Natural killer cell (primary cell): ENCODE data around the gene GALNT1. TPM values are rescaled to one million over a fixed set of nuclear protein-coding genes. Genes with fewer than 3 reads are reported as not detected.

ENCODE experiments used
- ATAC-seq, 3 donors: fragments of 150-1000 bp in 2 of 3; fragments of 200-7000 bp in 1 of 3; cut with Tn5 transposase; 1 replicate in 1 of 3; 2 replicates in 2 of 3; pipeline ENCODE4 v1.10.0; 2021; ENCODE audit warnings: mild to moderate bottlenecking in 2 of 3, moderate library complexity in 2 of 3
- DNase-seq, 2 donors: peaks; one replicate each; pipeline versions ENCODE4 v3.0.0 to v3.0.0-alpha.2; 2013 to 2021; ENCODE audit warnings: mixed read lengths in 1 of 2
- H3K27ac ChIP-seq: one replicate; pipeline ENCODE4 v1.5.1; 2013; ENCODE audit warnings: mild to moderate bottlenecking, low read length
- H3K27me3 ChIP-seq: one replicate; pipeline ENCODE4 v1.6.1; 2013; ENCODE audit warnings: low read length; ENCODE audit not compliant: control insufficient read depth, insufficient read depth
- H3K36me3 ChIP-seq: one replicate; pipeline ENCODE4 v1.6.1; 2013; ENCODE audit warnings: low read length; ENCODE audit not compliant: control insufficient read depth, insufficient read depth
- H3K4me1 ChIP-seq: one replicate; pipeline ENCODE4 v1.6.1; 2013; ENCODE audit warnings: low read length; ENCODE audit not compliant: control insufficient read depth, insufficient read depth
- H3K4me3 ChIP-seq: one replicate; pipeline ENCODE4 v1.5.1; 2013; ENCODE audit warnings: low read length
- H3K9me3 ChIP-seq: one replicate; pipeline ENCODE4 v1.6.1; 2013; ENCODE audit warnings: low read length; ENCODE audit not compliant: control insufficient read depth, insufficient read depth
- H3K27ac Mint-ChIP-seq, 2 donors: one replicate each; pipeline ENCODE4 v1.8.0; 2022; ENCODE audit warnings: mild to moderate bottlenecking in 2 of 2, mixed read lengths in 2 of 2, moderate library complexity in 1 of 2
- H3K27me3 Mint-ChIP-seq, 2 donors: one replicate each; pipeline ENCODE4 v1.8.0; 2022; ENCODE audit warnings: low read depth in 2 of 2, mixed read lengths in 2 of 2
- H3K36me3 Mint-ChIP-seq: one replicate; pipeline ENCODE4 v1.8.0; 2022; ENCODE audit warnings: mixed read lengths
- H3K4me1 Mint-ChIP-seq, 2 donors: one replicate each; pipeline ENCODE4 v1.8.0; 2022; ENCODE audit warnings: mixed read lengths in 2 of 2
- H3K4me3 Mint-ChIP-seq: one replicate; pipeline ENCODE4 v1.8.0; 2022; ENCODE audit warnings: mild to moderate bottlenecking, moderate library complexity, mixed read lengths
- H3K9me3 Mint-ChIP-seq, 2 donors: one replicate each; pipeline ENCODE4 v1.8.0; 2022; ENCODE audit warnings: mixed read lengths in 2 of 2
- CTCF ChIP-seq: fragments of 200-600 bp; IDR thresholded peaks from one replicate; pipeline ENCODE4 v1.8.0; 2022; ENCODE audit warnings: antibody characterized with exemption
- WGBS: methylation state at CpG from one replicate; pipeline ENCODE4 v1.1.7; 2013; ENCODE audit warnings: missing lambda C conversion rate; ENCODE audit not compliant: insufficient coverage; 5-methylcytosine and 5-hydroxymethylcytosine counted together
- intact Hi-C: fragments of 100-400 bp; cut with micrococcal nuclease; formaldehyde crosslinking; loops from one replicate; pipeline ENCODE4 v1.14.2; 2022
- total RNA-seq, 4 donors: library from RNA; stranded (reverse); fragments of 120-200 nt in 1 of 4; gene quantifications; one replicate each; pipeline versions ENCODE4 v1.2.3 to v1.2.4, GENCODE V29; 2013 to 2022

GALNT1 gene
- total RNA-seq, 3 donors from 2014 or later (not counting 1 experiment from before 2014, with no cell fraction given), result 49.2 to 57.1 (median 50.0) TPM

- H3K4me1 Mint-ChIP-seq, result peaks cover 5 to 17% of the 10 kb centered on the region in 2 donors
- Histone ChIP-seq H3K27ac (no peak overlapping the region), H3K4me1 (no peaks in the 10 kb centered on the region), H3K4me3 (no peak overlapping the region), H3K27me3 (no peaks in the 10 kb centered on the region), H3K36me3 (peaks cover 20% of the 10 kb centered on the region), H3K9me3 (no peaks in the 10 kb centered on the region)
- H3K27me3 Mint-ChIP-seq, result no peaks in the 10 kb centered on the region
- H3K27ac Mint-ChIP-seq, result no peak overlapping the region
- no peaks in the 10 kb centered on the region for H3K9me3 Mint-ChIP-seq
- no peak for TF ChIP-seq CTCF
- ATAC-seq (no peak), DNase-seq (no peak)
- no peaks in the 10 kb centered on the region for H3K36me3 Mint-ChIP-seq
- 100% methylated on average over 1 of the region's 1 CpG for WGBS
- intact Hi-C loops, result no loop called here
- H3K4me3 Mint-ChIP-seq, result no peak overlapping the region
Measured at GRCh38 chr18:35673682-35674081, 92.1 kb downstream of the GALNT1 start.

- H3K36me3 Mint-ChIP-seq, result peaks cover 8% of the 10 kb centered on the region
- H3K4me3 Mint-ChIP-seq, result no peak overlapping the region
- no peaks in the 10 kb centered on the region for H3K27me3 Mint-ChIP-seq
- intact Hi-C loops, result no loop called here
- no peak overlapping the region for H3K4me3 ChIP-seq
- no peaks in the 10 kb centered on the region for H3K9me3 ChIP-seq
- H3K27me3 ChIP-seq, result no peaks in the 10 kb centered on the region
- peaks cover 29% of the 10 kb centered on the region for H3K36me3 ChIP-seq
- H3K27ac ChIP-seq, result no peak overlapping the region
- H3K27ac Mint-ChIP-seq, result no peak overlapping the region
- TF ChIP-seq CTCF, result no peak
- peaks cover 6 to 10% of the 10 kb centered on the region in 2 donors for H3K4me1 Mint-ChIP-seq
- ATAC-seq (no peak), DNase-seq (no peak)
- H3K4me1 ChIP-seq, result no peaks in the 10 kb centered on the region
- no peaks in the 10 kb centered on the region for H3K9me3 Mint-ChIP-seq
Measured at GRCh38 chr18:35680139-35680551, 98.6 kb downstream of the GALNT1 start.

- Mint-ChIP-seq H3K27me3 (no peaks in the 10 kb centered on the region), H3K27ac (no peak overlapping the region), H3K4me3 (no peak overlapping the region), H3K9me3 (no peaks in the 10 kb centered on the region), H3K4me1 (peaks cover 5 to 6% of the 10 kb centered on the region in 2 donors), H3K36me3 (peaks cover 8% of the 10 kb centered on the region)
- intact Hi-C loops, result no loop called here
- no peak overlapping the region for H3K4me3 ChIP-seq
- H3K4me1 ChIP-seq, result no peaks in the 10 kb centered on the region
- peaks cover 30% of the 10 kb centered on the region for H3K36me3 ChIP-seq
- no peak for DNase-seq
- WGBS, result no CpG with 5 or more reads among the region's 1 CpG
- no peaks in the 10 kb centered on the region for H3K27me3 ChIP-seq
- no peak for TF ChIP-seq CTCF
- H3K9me3 ChIP-seq, result no peaks in the 10 kb centered on the region
- H3K27ac ChIP-seq, result no peak overlapping the region
- no peak for ATAC-seq
Measured at GRCh38 chr18:35682281-35682867, 100.8 kb downstream of the GALNT1 start.

- ATAC-seq (no peak), DNase-seq (no peak)
- H3K4me1 Mint-ChIP-seq, result peaks cover 5 to 6% of the 10 kb centered on the region in 2 donors
- TF ChIP-seq CTCF, result no peak
- no peaks in the 10 kb centered on the region for H3K9me3 Mint-ChIP-seq
- H3K9me3 ChIP-seq, result no peaks in the 10 kb centered on the region
- peaks cover 28% of the 10 kb centered on the region for H3K36me3 ChIP-seq
- no peaks in the 10 kb centered on the region for H3K4me1 ChIP-seq
- no peaks in the 10 kb centered on the region for H3K27me3 ChIP-seq
- no peak overlapping the region for H3K4me3 ChIP-seq
- H3K27me3 Mint-ChIP-seq, result no peaks in the 10 kb centered on the region
- peaks cover 8% of the 10 kb centered on the region for H3K36me3 Mint-ChIP-seq
- H3K27ac ChIP-seq, result no peak overlapping the region
- H3K4me3 Mint-ChIP-seq, result no peak overlapping the region
- intact Hi-C loops, result no loop called here
- WGBS, result no CpG with 5 or more reads among the region's 1 CpG
- no peak overlapping the region for H3K27ac Mint-ChIP-seq
Measured at GRCh38 chr18:35683021-35683420, 101.5 kb downstream of the GALNT1 start.
